HCT116 (cell line): ENCODE results near the gene SMAD2. TPM values are rescaled to one million over a fixed set of nuclear protein-coding genes. Genes with fewer than 3 reads are reported as not detected.

Experiments used
- ATAC-seq: fragments of 200-7000 bp; cut with Tn5 transposase; 2 replicates; pipeline ENCODE4 v1.9.1; 2020; ENCODE audit warnings: mild to moderate bottlenecking, moderate library complexity
- BruUV-seq: library from RNA; stranded (reverse); fragments of 400-500 nt; replicated peaks from 2 replicates; lab custom pipeline; 2021; lab: Mats Ljungman, UMichigan
- CTCF ChIA-PET: fragments of 300-600 bp; sonication (Branson Sonifier 250); formaldehyde crosslinking; loops from one replicate; lab custom pipeline; 2021; ENCODE audit warnings: antibody characterized with exemption; lab: Charles Lee
- POLR2A ChIA-PET: fragments of 300-600, 350-600 bp; sonication (Branson Sonifier 250); formaldehyde crosslinking; loops from one replicate; lab custom pipeline; 2021; ENCODE audit warnings: antibody characterized with exemption; lab: Charles Lee
- RAD21 ChIA-PET, 2 experiments: fragments of 300-600 bp; sonication (Branson Sonifier 250); formaldehyde crosslinking; loops; one replicate each; lab custom pipeline; 2023; ENCODE audit warnings: low total read pairs in 2 of 2; ENCODE audit not compliant: uncharacterized antibody in 2 of 2, unreplicated experiment in 2 of 2, low non-redundant PET in 1 of 2; lab: Charles Lee
- DNase-seq: peaks from one replicate; pipeline ENCODE4 v3.0.0-alpha.2; 2010; ENCODE audit warnings: low read depth, low spot score
- H2AFZ ChIP-seq: fragments of 200-600 bp; shearing (Covaris generic), sonication (generic); 2 replicates; pipeline ENCODE4 v1.6.1; 2017; ENCODE audit warnings: low read depth, mixed run types, mixed read lengths, antibody characterized with exemption, low read length; ENCODE audit not compliant: poor library complexity, severe bottlenecking
- H3K27ac ChIP-seq: 2 replicates; pipeline ENCODE4 v1.5.1; 2012; ENCODE audit warnings: low read depth, low read length
- H3K27me3 ChIP-seq: fragments of 200-600 bp; sonication (generic); 2 replicates; pipeline ENCODE4 v1.6.1; 2016; ENCODE audit warnings: mixed run types, low read length, mixed read lengths; ENCODE audit not compliant: insufficient read depth
- H3K36me3 ChIP-seq, 2 experiments: fragments of 200-500 bp in 1 of 2; fragments of 200-600 bp in 1 of 2; sonication (Bioruptor generic) in 1 of 2; sonication (generic) in 1 of 2; 2 replicates each; pipeline versions ENCODE4 v1.5.1 to v1.6.1; 2014 to 2016; ENCODE audit warnings: low read length in 2 of 2, inconsistent platforms in 1 of 2, mixed read lengths in 1 of 2, mixed run types in 1 of 2; ENCODE audit not compliant: insufficient read depth in 2 of 2, control insufficient read depth in 1 of 2
- H3K4me1 ChIP-seq, 2 experiments: fragments of 200-600 bp in 1 of 2; sonication (generic) in 1 of 2; 2 replicates each; pipeline versions ENCODE4 v1.5.1 to v1.6.1; 2012 to 2017; ENCODE audit warnings: low read length in 2 of 2, inconsistent platforms in 1 of 2, mild to moderate bottlenecking in 1 of 2, mixed read lengths in 1 of 2, mixed run types in 1 of 2, moderate library complexity in 1 of 2; ENCODE audit not compliant: insufficient read depth in 2 of 2, control insufficient read depth in 1 of 2
- H3K4me2 ChIP-seq: fragments of 200-600 bp; sonication (generic); 2 replicates; pipeline ENCODE4 v1.6.1; 2017; ENCODE audit warnings: mixed run types, low read length, mixed read lengths
- H3K4me3 ChIP-seq, 2 experiments: fragments of 200-600 bp in 1 of 2; sonication (generic) in 1 of 2; replicated peaks in 1 of 2; 2 replicates each; pipeline ENCODE4 v1.5.1; 2011 to 2016; ENCODE audit warnings: low read length in 2 of 2, control low read depth in 1 of 2, low read depth in 1 of 2, mild to moderate bottlenecking in 1 of 2, mixed read lengths in 1 of 2, mixed run types in 1 of 2
- H3K79me2 ChIP-seq: fragments of 200-600 bp; sonication (generic); 2 replicates; pipeline ENCODE4 v1.6.1; 2017; ENCODE audit warnings: mild to moderate bottlenecking, mixed run types, low read length, moderate library complexity, mixed read lengths; ENCODE audit not compliant: insufficient read depth
- H3K9ac ChIP-seq: fragments of 200-600 bp; sonication (generic); 2 replicates; pipeline ENCODE4 v1.6.1; 2016; ENCODE audit warnings: low read length, mixed read lengths
- H3K9me2 ChIP-seq: fragments of 200-600 bp; sonication (generic), shearing (Covaris generic); 2 replicates; pipeline ENCODE4 v1.6.1; 2017; ENCODE audit warnings: mixed run types, mild to moderate bottlenecking, moderate library complexity; ENCODE audit not compliant: insufficient read depth
- H3K9me3 ChIP-seq, 2 experiments: fragments of 200-500 bp in 1 of 2; fragments of 200-600 bp in 1 of 2; sonication (Bioruptor generic) in 1 of 2; sonication (generic) in 1 of 2; 2 replicates each; pipeline ENCODE4 v1.6.1; 2014 to 2017; ENCODE audit warnings: low read length in 2 of 2, mixed read lengths in 2 of 2, inconsistent platforms in 1 of 2, low read depth in 1 of 2, mild to moderate bottlenecking in 1 of 2, mixed run types in 1 of 2, moderate library complexity in 1 of 2; ENCODE audit not compliant: control insufficient read depth in 1 of 2, insufficient read depth in 1 of 2
- H4K20me1 ChIP-seq: fragments of 200-600 bp; sonication (generic), shearing (Covaris generic); 2 replicates; pipeline ENCODE4 v1.6.1; 2017; ENCODE audit warnings: mixed run types, mild to moderate bottlenecking, moderate library complexity; ENCODE audit not compliant: insufficient read depth
- CBX3 ChIP-seq: IDR thresholded peaks from 2 replicates; pipeline ENCODE4 v1.6.1; 2012; ENCODE audit warnings: low read depth
- CEBPB ChIP-seq: IDR thresholded peaks from 2 replicates; pipeline ENCODE4 v1.6.1; 2012; ENCODE audit warnings: low read depth
- EGR1 ChIP-seq: IDR thresholded peaks from 2 replicates; pipeline ENCODE4 v1.6.1; 2012; ENCODE audit warnings: low read depth
- ELF1 ChIP-seq: IDR thresholded peaks from 2 replicates; pipeline ENCODE4 v1.6.1; 2012; ENCODE audit warnings: low read depth, borderline replicate concordance
- EZH2 ChIP-seq: fragments of 200-600 bp; sonication (generic); IDR thresholded peaks from 2 replicates; pipeline ENCODE4 v1.6.1; 2017; ENCODE audit warnings: antibody characterized with exemption, mixed run types
- EZH2phosphoT487 ChIP-seq: fragments of 200-600 bp; IDR thresholded peaks from 2 replicates; pipeline ENCODE4 v1.6.1; 2018; ENCODE audit warnings: antibody characterized with exemption, borderline replicate concordance
- FOSL1 ChIP-seq: IDR thresholded peaks from 2 replicates; pipeline ENCODE4 v1.6.1; 2012; ENCODE audit warnings: low read depth
- MAX ChIP-seq: IDR thresholded peaks from 2 replicates; pipeline ENCODE4 v1.6.1; 2012
- POLR2A ChIP-seq: IDR thresholded peaks from 2 replicates; pipeline ENCODE4 v1.7.0; 2011; ENCODE audit warnings: borderline replicate concordance; ENCODE audit not compliant: insufficient read depth, insufficient read length; ENCODE audit errors: extremely low read depth
- POLR2AphosphoS5 ChIP-seq: IDR thresholded peaks from 2 replicates; pipeline ENCODE4 v1.6.1; 2011; ENCODE audit warnings: mild to moderate bottlenecking, low read depth, low read length, moderate library complexity
- RAD21 ChIP-seq: IDR thresholded peaks from 2 replicates; pipeline ENCODE4 v1.6.1; 2012; ENCODE audit warnings: low read depth, mild to moderate bottlenecking
- SIN3A ChIP-seq: IDR thresholded peaks from 2 replicates; pipeline ENCODE4 v1.6.1; 2012; ENCODE audit warnings: low read depth
- SP1 ChIP-seq: IDR thresholded peaks from 2 replicates; pipeline ENCODE4 v1.6.1; 2012; ENCODE audit warnings: low read depth
- YY1 ChIP-seq: IDR thresholded peaks from 2 replicates; pipeline ENCODE4 v1.6.1; 2011; ENCODE audit warnings: low read length, low read depth, moderate library complexity, mild to moderate bottlenecking; ENCODE audit not compliant: insufficient replicate concordance; ENCODE audit errors: extremely low read depth
- ZFX ChIP-seq: fragments of 450-650 bp; IDR thresholded peaks from 2 replicates; pipeline ENCODE4 v1.6.1; 2017
- intact Hi-C: fragments of 100-400 bp; cut with micrococcal nuclease; formaldehyde crosslinking; loops from 2 replicates; pipeline ENCODE4 v1.10.0; 2022
- total RNA-seq: library from RNA; stranded (reverse); gene quantifications from one replicate; pipeline ENCODE4 v1.2.1, GENCODE V29; 2021; ENCODE audit not compliant: unreplicated experiment
- TF ChIP-seq, protein P1 (sequence below), 3 experiments: fragments of 200-600 bp in 1 of 3; sonication (generic) in 1 of 3; IDR thresholded peaks in 2 of 3; conservative IDR thresholded peaks in 1 of 3; 2 replicates each; pipeline ENCODE4 v1.5.1; 2012 to 2017; ENCODE audit warnings: low read depth in 2 of 3, low read length in 2 of 3, antibody characterized with exemption in 1 of 3, borderline replicate concordance in 1 of 3, control low read depth in 1 of 3, mild to moderate bottlenecking in 1 of 3, mixed read lengths in 1 of 3, mixed run types in 1 of 3, moderate library complexity in 1 of 3; ENCODE audit not compliant: insufficient read depth in 1 of 3

The SMAD2 gene
- total RNA-seq, 1 experiment from 2014 or later = 130 TPM

- Histone ChIP-seq H3K9me3 (peaks cover 0 to 2% of the 10 kb centered on the region in 2 experiments; a peak in 1 of 4 replicates), H2AFZ (no peak overlapping the region), H3K4me1 (peaks cover 0 to 3% of the 10 kb centered on the region in 2 experiments; a peak in 1 of 4 replicates), H3K27ac (no peak overlapping the region), H4K20me1 (peaks cover 11% of the 10 kb centered on the region; the same call in 1 of the 2 replicates), H3K27me3 (no peaks in the 10 kb centered on the region), H3K79me2 (peaks cover 95% of the 10 kb centered on the region), H3K36me3 (no peaks in the 10 kb centered on the region), H3K9me2 (no peaks in the 10 kb centered on the region), H3K4me3 (no peak overlapping the region), H3K9ac (no peak overlapping the region), H3K4me2 (no peak overlapping the region)
- ChIA-PET POLR2A (no interaction called here), CTCF (no interaction called here), RAD21 (no interaction called here)
- intact Hi-C loops = no loop called here
- no peak for TF ChIP-seq POLR2A
- no peak for TF ChIP-seq ZFX
- no peak for TF ChIP-seq CBX3
- TF ChIP-seq SP1 = no peak
- BruUV-seq = no TSS peak
- no peak for DNase-seq
- ATAC-seq = no peak
Measured at GRCh38 chr18:47912794-47913585, 17.5 kb downstream of the SMAD2 start.

DNA sequence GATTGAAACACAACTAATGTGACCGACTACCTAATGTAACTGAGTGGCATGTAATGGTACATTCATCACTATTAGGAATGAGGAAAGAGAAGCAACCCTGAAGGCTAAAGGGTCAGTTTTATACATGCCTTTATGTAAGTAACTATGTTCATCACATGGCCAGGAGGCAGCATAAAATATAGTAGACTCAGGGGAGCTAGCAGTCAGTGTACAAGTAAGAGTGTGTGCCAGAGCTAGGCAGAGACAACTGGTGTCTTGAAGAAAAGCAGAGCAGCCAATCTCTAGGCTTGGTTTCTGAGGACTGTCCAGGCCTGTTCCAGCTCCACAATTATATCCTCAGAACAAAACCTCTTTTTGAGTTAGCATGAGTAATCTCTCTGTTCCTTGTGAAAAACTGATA is 18.1 kb downstream of the SMAD2 start:
- CTCF ChIA-PET = no interaction called here
- Histone ChIP-seq H3K9me2 (no peaks in the 10 kb centered on the region), H3K4me2 (no peak overlapping the region), H3K79me2 (peaks cover 95% of the 10 kb centered on the region)
- no peak for TF ChIP-seq SP1
- TF ChIP-seq CBX3 = no peak
- TF ChIP-seq EZH2phosphoT487 = no peak
- no peak for TF ChIP-seq MAX
- no peak for TF ChIP-seq RAD21
- TF ChIP-seq ZFX = no peak
- no peak for TF ChIP-seq YY1
- TF ChIP-seq SIN3A = no peak
- TF ChIP-seq CEBPB = no peak
- no peak for TF ChIP-seq EGR1
- TF ChIP-seq ELF1 = no peak
- TF ChIP-seq, protein P1, sequence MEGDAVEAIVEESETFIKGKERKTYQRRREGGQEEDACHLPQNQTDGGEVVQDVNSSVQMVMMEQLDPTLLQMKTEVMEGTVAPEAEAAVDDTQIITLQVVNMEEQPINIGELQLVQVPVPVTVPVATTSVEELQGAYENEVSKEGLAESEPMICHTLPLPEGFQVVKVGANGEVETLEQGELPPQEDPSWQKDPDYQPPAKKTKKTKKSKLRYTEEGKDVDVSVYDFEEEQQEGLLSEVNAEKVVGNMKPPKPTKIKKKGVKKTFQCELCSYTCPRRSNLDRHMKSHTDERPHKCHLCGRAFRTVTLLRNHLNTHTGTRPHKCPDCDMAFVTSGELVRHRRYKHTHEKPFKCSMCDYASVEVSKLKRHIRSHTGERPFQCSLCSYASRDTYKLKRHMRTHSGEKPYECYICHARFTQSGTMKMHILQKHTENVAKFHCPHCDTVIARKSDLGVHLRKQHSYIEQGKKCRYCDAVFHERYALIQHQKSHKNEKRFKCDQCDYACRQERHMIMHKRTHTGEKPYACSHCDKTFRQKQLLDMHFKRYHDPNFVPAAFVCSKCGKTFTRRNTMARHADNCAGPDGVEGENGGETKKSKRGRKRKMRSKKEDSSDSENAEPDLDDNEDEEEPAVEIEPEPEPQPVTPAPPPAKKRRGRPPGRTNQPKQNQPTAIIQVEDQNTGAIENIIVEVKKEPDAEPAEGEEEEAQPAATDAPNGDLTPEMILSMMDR (IDR thresholded peaks at IDR 0.05 in 2 of 3, conservative IDR thresholded peaks at IDR 0.05 in 1 of 3; ENCODE audit: borderline replicate concordance in 1 of 3, insufficient read depth in 1 of 3, low read depth in 2 of 3, low read length in 2 of 3) = no peak
- TF ChIP-seq FOSL1 = no peak
- TF ChIP-seq EZH2 = no peak
- no peak for TF ChIP-seq POLR2AphosphoS5
- TF ChIP-seq, all 23 proteins: peak for 0
- Histone ChIP-seq H2AFZ (no peak overlapping the region), H3K27me3 (no peaks in the 10 kb centered on the region), H3K9ac (no peak overlapping the region), H3K27ac (no peak overlapping the region), H3K4me1 (peaks cover 0 to 3% of the 10 kb centered on the region in 2 experiments; a peak in 1 of 4 replicates), H4K20me1 (peaks cover 11% of the 10 kb centered on the region; the same call in 1 of the 2 replicates), H3K9me3 (peaks cover 0 to 8% of the 10 kb centered on the region in 2 experiments; a peak in 1 of 4 replicates), H3K36me3 (no peaks in the 10 kb centered on the region), H3K4me3 (no peak overlapping the region)
- BruUV-seq = no TSS peak
- DNase-seq (no peak), ATAC-seq (no peak)
- ChIA-PET POLR2A (no interaction called here), RAD21 (no interaction called here)
- intact Hi-C loops = no loop called here
